CD14-positive monocyte (primary cell): ENCODE results near the gene ENTHD1. TPM values are rescaled to one million over a fixed set of nuclear protein-coding genes. Genes with fewer than 3 reads are reported as not detected.

Experiments
- DNase-seq, 3 donors: peaks; one replicate each; pipeline ENCODE4 v3.0.0-alpha.2; 2011 to 2022
- H2AFZ ChIP-seq: 2 replicates; pipeline ENCODE4 v1.6.0; 2012; ENCODE audit warnings: mild to moderate bottlenecking, low read depth, low read length, inconsistent platforms; ENCODE audit not compliant: insufficient read depth, poor library complexity, severe bottlenecking
- H3K27ac ChIP-seq, 2 donors: 1 replicate in 1 of 2; 2 replicates in 1 of 2; pipeline ENCODE4 v1.5.1; 2012 to 2013; ENCODE audit warnings: low read length in 2 of 2, control low read depth in 1 of 2, inconsistent platforms in 1 of 2, low read depth in 1 of 2, mild to moderate bottlenecking in 1 of 2
- H3K27me3 ChIP-seq, 2 donors: one replicate each; pipeline versions ENCODE4 v1.6.0 to v1.6.1; 2011 to 2013; ENCODE audit warnings: low read length in 2 of 2; ENCODE audit not compliant: control insufficient read depth in 2 of 2, insufficient read depth in 2 of 2
- H3K36me3 ChIP-seq, 2 donors: replicated peaks in 1 of 2; 1 replicate in 1 of 2; 2 replicates in 1 of 2; pipeline versions ENCODE4 v1.5.1 to v1.6.1; 2012 to 2013; ENCODE audit warnings: low read length in 2 of 2, control low read depth in 1 of 2, inconsistent platforms in 1 of 2, mild to moderate bottlenecking in 1 of 2; ENCODE audit not compliant: insufficient read depth in 2 of 2, control insufficient read depth in 1 of 2
- H3K4me1 ChIP-seq, 2 donors: 1 replicate in 1 of 2; 2 replicates in 1 of 2; pipeline versions ENCODE4 v1.5.1 to v1.6.1; 2012 to 2013; ENCODE audit warnings: low read length in 2 of 2, control low read depth in 1 of 2, inconsistent platforms in 1 of 2, mild to moderate bottlenecking in 1 of 2, moderate library complexity in 1 of 2; ENCODE audit not compliant: insufficient read depth in 2 of 2, control insufficient read depth in 1 of 2
- H3K4me2 ChIP-seq: replicated peaks from 2 replicates; pipeline ENCODE3; 2012; ENCODE audit warnings: low read length, moderate library complexity, mild to moderate bottlenecking; ENCODE audit not compliant: poor library complexity, severe bottlenecking; ENCODE audit errors: extremely low read depth
- H3K4me3 ChIP-seq, 3 experiments: fragments of 200-600 bp in 1 of 3; sonication (generic) in 1 of 3; replicated peaks in 1 of 3; 1 replicate in 2 of 3; 2 replicates in 1 of 3; pipeline ENCODE4 v1.5.1; 2011 to 2013; ENCODE audit warnings: low read length in 3 of 3, mild to moderate bottlenecking in 3 of 3, control low read depth in 2 of 3, low read depth in 2 of 3, inconsistent platforms in 1 of 3, moderate library complexity in 1 of 3
- H3K79me2 ChIP-seq: 2 replicates; pipeline ENCODE4 v1.6.0; 2012; ENCODE audit warnings: mild to moderate bottlenecking, control low read depth, inconsistent platforms, low read length, moderate library complexity; ENCODE audit not compliant: insufficient read depth
- H3K9ac ChIP-seq: 2 replicates; pipeline ENCODE4 v1.6.0; 2017; ENCODE audit warnings: low read length, mild to moderate bottlenecking; ENCODE audit not compliant: insufficient read depth, poor library complexity, severe bottlenecking
- H3K9me3 ChIP-seq, 2 donors: replicated peaks in 1 of 2; 1 replicate in 1 of 2; 2 replicates in 1 of 2; pipeline versions ENCODE4 v1.5.1 to v1.6.1; 2012 to 2013; ENCODE audit warnings: low read length in 2 of 2, control low read depth in 1 of 2; ENCODE audit not compliant: control insufficient read depth in 1 of 2, insufficient read depth in 1 of 2
- H4K20me1 ChIP-seq: 2 replicates; pipeline ENCODE4 v1.6.0; 2012; ENCODE audit warnings: mild to moderate bottlenecking, low read length, control low read depth, moderate library complexity; ENCODE audit not compliant: insufficient read depth
- H3K27ac Mint-ChIP-seq, 7 donors: one replicate each; pipeline ENCODE4 v1.8.0; 2020; ENCODE audit warnings: mild to moderate bottlenecking in 7 of 7, mixed read lengths in 7 of 7, moderate library complexity in 6 of 7, inconsistent platforms in 2 of 7
- H3K27me3 Mint-ChIP-seq, 3 donors: one replicate each; pipeline ENCODE4 v1.8.0; 2021 to 2022; ENCODE audit warnings: low read depth in 3 of 3, mild to moderate bottlenecking in 3 of 3, mixed read lengths in 3 of 3, moderate library complexity in 3 of 3, inconsistent platforms in 1 of 3
- H3K36me3 Mint-ChIP-seq, 2 donors: one replicate each; pipeline ENCODE4 v1.8.0; 2020; ENCODE audit warnings: mixed read lengths in 2 of 2, inconsistent platforms in 1 of 2, mild to moderate bottlenecking in 1 of 2
- H3K4me1 Mint-ChIP-seq: one replicate; pipeline ENCODE4 v1.8.0; 2020; ENCODE audit warnings: mild to moderate bottlenecking, mixed read lengths
- H3K4me3 Mint-ChIP-seq, 2 donors: one replicate each; pipeline ENCODE4 v1.8.0; 2020; ENCODE audit warnings: mild to moderate bottlenecking in 2 of 2, mixed read lengths in 2 of 2, moderate library complexity in 1 of 2
- H3K9me3 Mint-ChIP-seq, 7 donors: one replicate each; pipeline ENCODE4 v1.8.0; 2020 to 2022; ENCODE audit warnings: mixed read lengths in 7 of 7, mild to moderate bottlenecking in 6 of 7, moderate library complexity in 6 of 7, inconsistent platforms in 2 of 7
- WGBS: methylation state at CpG from one replicate; pipeline ENCODE4 v1.1.5; 2013; ENCODE audit warnings: missing lambda C conversion rate; ENCODE audit not compliant: insufficient coverage; 5-methylcytosine and 5-hydroxymethylcytosine counted together
- intact Hi-C, 2 donors: fragments of 100-400 bp; cut with micrococcal nuclease; formaldehyde crosslinking; loops; one replicate each; pipeline versions ENCODE4 v1.15.0 to v1.15.1; 2023
- polyA plus RNA-seq, 3 donors: library from polyadenylated mRNA; depleted of rRNA in 1 of 3; unstranded in 2 of 3; stranded (reverse) in 1 of 3; fragments of 300-500 nt in 2 of 3; fragments of >200 nt in 1 of 3; fragmentation: Illumina TruSeq in 2 of 3; gene quantifications; 1 replicate in 2 of 3; 2 replicates in 1 of 3; pipeline ENCODE4 v1.2.3, GENCODE V29; 2012 to 2021
- TF ChIP-seq, protein P1 (sequence below): fragments of 200-600 bp; IDR thresholded peaks from one replicate; pipeline ENCODE4 v1.8.0; 2022; ENCODE audit warnings: antibody characterized with exemption, mild to moderate bottlenecking

The ENTHD1 gene
- polyA plus RNA-seq, 3 donors: not detected

- no peak overlapping the region for H3K9ac ChIP-seq
- H2AFZ ChIP-seq: no peak overlapping the region
- Mint-ChIP-seq H3K9me3 (peaks cover 2 to 10% (median 4%) of the 10 kb centered on the region in 7 donors), H3K4me3 (peak overlapping the region in 1 of 2 donors; percentile 46), H3K27ac (peak overlapping the region in 1 of 7 donors; percentile 15), H3K36me3 (peaks cover 0 to 3% of the 10 kb centered on the region in 2 donors), H3K27me3 (peaks cover 12 to 24% (median 12%) of the 10 kb centered on the region in 3 donors), H3K4me1 (peaks cover 18% of the 10 kb centered on the region)
- H3K4me3 ChIP-seq: no peak overlapping the region
- peak in 1 of 3 donors; percentile 30 for DNase-seq
- WGBS: no CpG with 5 or more reads among the region's 5 CpGs
- TF ChIP-seq, protein P1, sequence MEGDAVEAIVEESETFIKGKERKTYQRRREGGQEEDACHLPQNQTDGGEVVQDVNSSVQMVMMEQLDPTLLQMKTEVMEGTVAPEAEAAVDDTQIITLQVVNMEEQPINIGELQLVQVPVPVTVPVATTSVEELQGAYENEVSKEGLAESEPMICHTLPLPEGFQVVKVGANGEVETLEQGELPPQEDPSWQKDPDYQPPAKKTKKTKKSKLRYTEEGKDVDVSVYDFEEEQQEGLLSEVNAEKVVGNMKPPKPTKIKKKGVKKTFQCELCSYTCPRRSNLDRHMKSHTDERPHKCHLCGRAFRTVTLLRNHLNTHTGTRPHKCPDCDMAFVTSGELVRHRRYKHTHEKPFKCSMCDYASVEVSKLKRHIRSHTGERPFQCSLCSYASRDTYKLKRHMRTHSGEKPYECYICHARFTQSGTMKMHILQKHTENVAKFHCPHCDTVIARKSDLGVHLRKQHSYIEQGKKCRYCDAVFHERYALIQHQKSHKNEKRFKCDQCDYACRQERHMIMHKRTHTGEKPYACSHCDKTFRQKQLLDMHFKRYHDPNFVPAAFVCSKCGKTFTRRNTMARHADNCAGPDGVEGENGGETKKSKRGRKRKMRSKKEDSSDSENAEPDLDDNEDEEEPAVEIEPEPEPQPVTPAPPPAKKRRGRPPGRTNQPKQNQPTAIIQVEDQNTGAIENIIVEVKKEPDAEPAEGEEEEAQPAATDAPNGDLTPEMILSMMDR: no peak
- no peak overlapping the region for H3K4me2 ChIP-seq
- intact Hi-C loops: no loop called here
- no peaks in the 10 kb centered on the region for H3K79me2 ChIP-seq
- no peaks in the 10 kb centered on the region for H4K20me1 ChIP-seq
- peaks cover 4 to 13% of the 10 kb centered on the region in 2 donors for H3K4me1 ChIP-seq
- H3K36me3 ChIP-seq: no peaks in the 10 kb centered on the region
- no peak overlapping the region for H3K27ac ChIP-seq
- H3K9me3 ChIP-seq: peaks cover 3 to 6% of the 10 kb centered on the region in 2 donors
- peaks cover 8 to 12% of the 10 kb centered on the region in 2 donors for H3K27me3 ChIP-seq
Observed at GRCh38 chr22:39839204-39839603, 54.4 kb downstream of the ENTHD1 start.

DNA sequence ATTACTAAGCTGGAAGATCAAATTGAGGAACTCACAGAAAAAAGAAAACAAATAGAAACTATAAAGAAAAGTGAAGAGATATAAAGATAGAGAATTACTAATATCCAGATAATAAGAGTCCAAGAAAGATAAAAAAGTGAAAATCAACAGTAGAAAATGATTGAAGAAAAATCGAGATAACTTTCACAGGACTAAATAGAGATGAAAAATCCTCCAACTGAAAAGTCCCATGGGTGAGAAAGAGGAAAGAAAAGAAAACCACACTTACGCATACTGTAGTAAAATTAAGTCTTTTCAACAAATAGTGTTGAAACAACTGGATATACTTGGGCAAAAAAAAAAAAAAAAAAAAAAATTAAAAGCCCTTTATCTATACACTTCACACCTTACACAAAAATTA is 60.0 kb downstream of the ENTHD1 start:
- TF ChIP-seq, protein P1: no peak
- H3K27ac ChIP-seq: no peak overlapping the region
- H3K9me3 Mint-ChIP-seq: peaks cover 2 to 10% (median 4%) of the 10 kb centered on the region in 7 donors
- H3K27me3 ChIP-seq: peaks cover 4 to 8% of the 10 kb centered on the region in 2 donors
- H3K4me2 ChIP-seq: no peak overlapping the region
- H3K9ac ChIP-seq: no peak overlapping the region
- H3K4me3 Mint-ChIP-seq: peak overlapping the region in 1 of 2 donors; percentile 58
- no peaks in the 10 kb centered on the region for H3K79me2 ChIP-seq
- H3K4me1 Mint-ChIP-seq: peaks cover 13% of the 10 kb centered on the region
- no peaks in the 10 kb centered on the region for H4K20me1 ChIP-seq
- no peak overlapping the region for H3K4me3 ChIP-seq
- no peak overlapping the region for H3K27ac Mint-ChIP-seq
- no peak overlapping the region for H2AFZ ChIP-seq
- intact Hi-C loops: no loop called here
- no peaks in the 10 kb centered on the region for H3K36me3 ChIP-seq
- peaks cover 0 to 4% of the 10 kb centered on the region in 2 donors for H3K4me1 ChIP-seq
- H3K36me3 Mint-ChIP-seq: peaks cover 0 to 3% of the 10 kb centered on the region in 2 donors
- H3K27me3 Mint-ChIP-seq: peaks cover 12 to 27% (median 13%) of the 10 kb centered on the region in 3 donors
- no peak for DNase-seq
- no CpG with 5 or more reads among the region's 2 CpGs for WGBS
- H3K9me3 ChIP-seq: peaks cover 3 to 6% of the 10 kb centered on the region in 2 donors
